GM10248 (cell line): ENCODE data around the gene KCTD8.

Experiments used
- CTCF ChIA-PET: fragments of 300-600 bp; sonication (Branson Sonifier 250); formaldehyde crosslinking; extraction: SDS; loops from one replicate; lab custom pipeline; 2021; ENCODE audit warnings: antibody characterized with exemption; lab: Yijun Ruan, JAX
- POLR2A ChIA-PET: fragments of 350-650 bp; sonication (Branson Sonifier 250); formaldehyde crosslinking; extraction: SDS; loops from one replicate; lab custom pipeline; 2020; ENCODE audit warnings: antibody characterized with exemption; lab: Yijun Ruan, JAX
- DNase-seq: peaks from one replicate; pipeline ENCODE4 v3.0.0; 2012; ENCODE audit errors: extremely low spot score
- CTCF ChIP-seq: IDR thresholded peaks from 2 replicates; pipeline ENCODE4 v1.5.1; 2012; ENCODE audit warnings: mild to moderate bottlenecking, low read depth; ENCODE audit errors: extremely low read depth, missing control alignments, control extremely low read depth

The KCTD8 gene

GRCh38 chr4:44232262-44232661, 216.3 kb downstream of the KCTD8 start:
- TF ChIP-seq CTCF, result no peak
- DNase-seq, result no peak
- ChIA-PET POLR2A (no interaction called here), CTCF (interaction anchor here (1.1 kb wide), 1 partner anchor 13 kb away, joined by 3 read pairs; no protein-coding TSS in a partner anchor)

GRCh38 chr4:44231006-44231405, 217.6 kb downstream of the KCTD8 start:
- TF ChIP-seq CTCF, result no peak
- ChIA-PET POLR2A (no interaction called here), CTCF (interaction anchor here (1.1 kb wide), 1 partner anchor 8 kb away, joined by 3 read pairs; no protein-coding TSS in a partner anchor)
- DNase-seq, result no peak

- ChIA-PET CTCF (no interaction called here), POLR2A (no interaction called here)
- no peak for DNase-seq
- no peak for TF ChIP-seq CTCF
Measured at GRCh38 chr4:44228326-44228725, 220.3 kb downstream of the KCTD8 start.

GRCh38 chr4:44221407-44221806, 227.2 kb downstream of the KCTD8 start:
- ChIA-PET CTCF (interaction anchor here (1.4 kb wide), 1 partner anchor 13 kb away, joined by 3 read pairs; no protein-coding TSS in a partner anchor), POLR2A (no interaction called here)
- DNase-seq, result no peak
- TF ChIP-seq CTCF, result no peak

GRCh38 chr4:44210750-44211149, 237.9 kb downstream of the KCTD8 start:
- POLR2A ChIA-PET, result no interaction called here
- CTCF ChIA-PET, result interaction anchor here (1.7 kb wide), 1 partner anchor 12 kb away, joined by 5 read pairs; no protein-coding TSS in a partner anchor
- no peak for DNase-seq
- no peak for TF ChIP-seq CTCF

GRCh38 chr4:44196796-44197195, 251.8 kb downstream of the KCTD8 start:
- ChIA-PET POLR2A (no interaction called here), CTCF (interaction anchor here (0.7 kb wide), 2 partner anchors 9 to 14 kb away, joined by 3 read pairs; no protein-coding TSS in a partner anchor)
- no peak for TF ChIP-seq CTCF
- no peak for DNase-seq

- no peak for DNase-seq
- no peak for TF ChIP-seq CTCF
- ChIA-PET CTCF (no interaction called here), POLR2A (no interaction called here)
Measured at GRCh38 chr4:44194365-44194764, 254.2 kb downstream of the KCTD8 start.
